Uterus (tissue), 4 donors: ENCODE results near the gene SNX17. TPM values are rescaled to one million over a fixed set of nuclear protein-coding genes. Genes with fewer than 3 reads are reported as not detected.

Experiments
- DNase-seq, 2 donors: peaks; one replicate each; pipeline ENCODE4 v3.0.0-alpha.2; 2019 to 2020
- H3K27ac ChIP-seq, 2 donors: fragments of 200-600 bp; sonication (generic); 1 replicate in 1 of 2; 2 replicates in 1 of 2; pipeline ENCODE4 v1.5.1; 2016 to 2018
- H3K27me3 ChIP-seq, 2 donors: fragments of 200-600 bp; sonication (generic); one replicate each; pipeline ENCODE4 v1.5.1; 2018 to 2019; ENCODE audit warnings: control low read depth in 1 of 2
- H3K36me3 ChIP-seq, 2 donors: fragments of 200-600 bp; sonication (generic); one replicate each; pipeline ENCODE4 v1.5.1; 2019; ENCODE audit warnings: control low read depth in 1 of 2
- H3K4me1 ChIP-seq, 2 donors: fragments of 200-600 bp; sonication (generic); one replicate each; pipeline ENCODE4 v1.5.1; 2018 to 2019; ENCODE audit warnings: control low read depth in 1 of 2
- H3K4me3 ChIP-seq, 2 donors: fragments of 200-600 bp; sonication (generic); 1 replicate in 1 of 2; 2 replicates in 1 of 2; pipeline ENCODE4 v1.5.1; 2018 to 2019; ENCODE audit warnings: mild to moderate bottlenecking in 1 of 2
- H3K9me3 ChIP-seq, 2 donors: fragments of 200-600 bp; sonication (generic); one replicate each; pipeline ENCODE4 v1.5.1; 2019; ENCODE audit warnings: control low read depth in 1 of 2
- CTCF ChIP-seq, 4 experiments: fragments of 200-600 bp in 2 of 4; fragments of 450-650 bp in 2 of 4; sonication (generic) in 2 of 4; IDR thresholded peaks; one replicate each; pipeline ENCODE4 v1.5.1; 2016 to 2019; ENCODE audit warnings: antibody characterized with exemption in 4 of 4, mild to moderate bottlenecking in 2 of 4, moderate library complexity in 1 of 4
- POLR2A ChIP-seq, 2 donors: fragments of 450-650 bp; IDR thresholded peaks; one replicate each; pipeline ENCODE4 v1.6.1; 2016; ENCODE audit warnings: antibody characterized with exemption in 2 of 2, mild to moderate bottlenecking in 1 of 2, moderate library complexity in 1 of 2
- intact Hi-C: fragments of 100-400 bp; cut with DNase I; formaldehyde crosslinking; loops from one replicate; pipeline ENCODE4 v1.15.1; 2023; ENCODE audit warnings: low total_unique reads
- total RNA-seq, 4 donors: library from RNA; depleted of rRNA in 3 of 4; stranded (reverse); fragments of >200 nt in 3 of 4; gene quantifications; one replicate each; pipeline versions ENCODE4 v1.1.0 to v1.2.4, GENCODE V29; 2014 to 2023
- donor health status: DM: yes; HTN: yes; CAD: no.

SNX17 gene
- total RNA-seq, 4 donors from 2014 or later, result 89.4 to 91.5 (median 90.8) TPM

DNA sequence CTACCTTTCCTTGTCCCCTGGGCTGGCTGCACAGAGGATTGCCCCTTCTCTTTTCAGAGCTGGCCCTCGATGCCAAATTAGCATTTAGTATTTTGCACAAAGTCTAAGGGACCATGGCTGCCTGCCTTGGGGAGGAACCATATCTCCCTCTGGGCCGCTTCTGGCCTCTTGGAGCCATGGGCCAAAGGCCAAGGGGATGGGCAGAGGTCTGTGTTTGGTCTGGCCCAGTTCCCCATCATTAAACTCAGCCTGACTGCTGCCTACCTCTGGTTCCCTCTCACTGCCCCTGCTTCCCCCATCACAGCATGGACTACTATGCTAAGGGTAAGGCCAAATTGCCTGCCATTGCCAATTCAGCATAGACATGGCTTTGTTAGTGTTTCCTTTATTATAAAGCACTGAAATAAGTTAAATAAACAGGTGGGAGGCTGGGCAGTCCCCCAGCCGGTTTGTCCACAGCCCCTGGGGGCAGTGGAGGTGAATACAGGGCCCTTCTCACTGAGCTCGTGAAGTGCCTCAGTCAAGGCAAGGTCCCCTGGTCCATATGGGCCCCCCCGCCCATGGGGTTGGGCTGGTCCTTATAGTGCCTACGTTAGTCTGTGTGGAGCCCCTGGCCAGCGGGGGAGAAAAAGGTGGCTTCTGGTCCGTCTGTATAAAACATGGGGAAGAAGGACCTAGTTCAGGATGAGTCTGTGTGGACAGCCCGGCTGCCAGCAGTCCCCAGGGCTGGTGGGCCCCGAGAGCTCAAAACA is 6.6 kb downstream of the SNX17 start:
- H3K27ac ChIP-seq, result no peak overlapping the region
- H3K4me1 ChIP-seq, result peaks cover 3 to 8% of the 10 kb centered on the region in 2 donors
- no peaks in the 10 kb centered on the region for H3K36me3 ChIP-seq
- H3K4me3 ChIP-seq, result no peak overlapping the region
- intact Hi-C loops, result no loop called here
- DNase-seq, result no peak
- no peak for TF ChIP-seq CTCF (IDR thresholded peaks at IDR 0.05)
- no peak for TF ChIP-seq POLR2A (IDR thresholded peaks at IDR 0.05)
- H3K27me3 ChIP-seq, result no peaks in the 10 kb centered on the region
- no peaks in the 10 kb centered on the region for H3K9me3 ChIP-seq

- DNase-seq, result no peak
- peaks cover 0 to 6% of the 10 kb centered on the region in 2 donors for H3K4me1 ChIP-seq
- no peaks in the 10 kb centered on the region for H3K9me3 ChIP-seq
- no peak overlapping the region for H3K4me3 ChIP-seq
- no peak for TF ChIP-seq POLR2A (IDR thresholded peaks at IDR 0.05)
- TF ChIP-seq CTCF (IDR thresholded peaks at IDR 0.05), result no peak
- no peaks in the 10 kb centered on the region for H3K36me3 ChIP-seq
- intact Hi-C loops, result no loop called here
- no peak overlapping the region for H3K27ac ChIP-seq
- H3K27me3 ChIP-seq, result no peaks in the 10 kb centered on the region
These were observed 7.2 kb downstream of the SNX17 start for GRCh38 chr2:27377618-27378095.

DNA sequence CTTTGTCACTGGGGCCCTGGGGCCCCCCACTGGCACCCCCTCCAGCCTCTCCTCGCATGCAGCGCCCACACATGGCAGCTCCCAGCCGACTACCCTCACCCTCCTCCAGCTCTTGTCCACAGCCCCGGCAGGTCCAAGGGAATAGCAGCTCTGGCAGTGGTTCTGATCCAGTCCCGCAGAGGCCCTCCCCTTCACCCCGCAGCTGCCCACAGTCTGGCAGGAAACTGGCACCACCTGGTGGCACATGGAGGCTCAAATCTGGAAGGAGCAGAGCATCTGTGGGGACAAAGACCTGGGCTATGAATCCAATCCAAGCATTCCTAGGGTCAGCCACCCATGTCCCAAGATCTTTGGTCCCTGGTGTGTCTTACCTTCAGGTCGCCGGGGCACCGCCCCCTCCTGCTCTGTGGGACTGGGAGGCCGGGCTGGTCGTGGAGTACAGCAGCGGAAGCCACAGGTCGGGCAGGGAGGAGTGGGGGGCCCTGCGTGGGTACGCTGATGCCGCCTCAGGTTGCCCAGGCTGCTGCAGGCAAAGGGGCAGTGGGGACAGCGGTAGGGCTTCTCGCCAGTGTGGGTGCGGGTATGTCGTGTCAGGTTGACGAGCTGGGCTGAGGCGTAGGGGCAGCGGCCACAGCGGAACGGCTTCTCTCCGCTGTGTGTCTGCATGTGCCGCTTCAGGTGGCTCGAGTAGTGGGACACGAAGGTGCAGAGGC is 7.8 kb downstream of the SNX17 start:
- Histone ChIP-seq H3K27me3 (no peaks in the 10 kb centered on the region), H3K36me3 (no peaks in the 10 kb centered on the region), H3K27ac (no peak overlapping the region), H3K9me3 (no peaks in the 10 kb centered on the region), H3K4me3 (no peak overlapping the region), H3K4me1 (peaks cover 0 to under 1% of the 10 kb centered on the region in 2 donors)
- no peak for DNase-seq
- intact Hi-C loops, result no loop called here
- TF ChIP-seq POLR2A (IDR thresholded peaks at IDR 0.05) (no peak), CTCF (IDR thresholded peaks at IDR 0.05) (no peak)

DNA sequence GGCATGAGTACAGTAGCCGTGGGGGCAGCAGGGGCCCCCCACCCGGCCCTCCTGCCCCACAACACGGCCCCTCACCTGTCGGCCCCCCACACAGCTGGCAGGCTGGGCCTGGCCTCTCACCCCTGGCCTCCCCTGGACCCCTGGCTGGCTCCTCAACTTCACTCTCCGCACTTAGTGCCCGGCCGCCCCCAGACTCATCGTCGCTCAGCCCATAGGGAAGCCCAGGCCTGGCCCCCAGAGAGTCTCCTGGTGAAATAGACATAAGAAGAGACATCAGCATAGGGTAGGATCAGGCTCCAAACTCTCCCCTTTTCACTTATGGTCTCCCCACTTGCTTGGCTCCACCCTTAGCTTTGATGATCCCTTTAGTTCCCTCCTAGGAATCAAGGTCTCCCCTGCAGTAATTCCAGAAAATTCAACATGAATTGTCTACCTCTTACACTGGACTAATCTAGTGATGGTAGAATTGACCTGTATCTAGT is 8.4 kb downstream of the SNX17 start:
- H3K27ac ChIP-seq, result no peak overlapping the region

More for the DNA sequence above, 8.4 kb downstream of the SNX17 start:
- H3K27me3 ChIP-seq, result no peaks in the 10 kb centered on the region
- no peaks in the 10 kb centered on the region for H3K9me3 ChIP-seq
- no peak for DNase-seq
- intact Hi-C loops, result no loop called here
- H3K4me3 ChIP-seq, result no peak overlapping the region
- no peak for TF ChIP-seq POLR2A (IDR thresholded peaks at IDR 0.05)
- TF ChIP-seq CTCF (IDR thresholded peaks at IDR 0.05), result no peak
- no peaks in the 10 kb centered on the region for H3K4me1 ChIP-seq
- H3K36me3 ChIP-seq, result no peaks in the 10 kb centered on the region
